GM19463 (cell line): ENCODE results near the gene ARRB1.
"Not testable (repeated sequence)": the region's sequence is repeated elsewhere in the genome, so short reads cannot be mapped to it uniquely, and the experiment has no call there.

ENCODE experiments used
- ATAC-seq: cut with Tn5 transposase; IDR thresholded peaks from one replicate; pipeline ENCODE4 v1.9.1; 2021; ENCODE audit warnings: mild to moderate bottlenecking, moderate library complexity; ENCODE audit not compliant: unreplicated experiment

The ARRB1 gene

DNA sequence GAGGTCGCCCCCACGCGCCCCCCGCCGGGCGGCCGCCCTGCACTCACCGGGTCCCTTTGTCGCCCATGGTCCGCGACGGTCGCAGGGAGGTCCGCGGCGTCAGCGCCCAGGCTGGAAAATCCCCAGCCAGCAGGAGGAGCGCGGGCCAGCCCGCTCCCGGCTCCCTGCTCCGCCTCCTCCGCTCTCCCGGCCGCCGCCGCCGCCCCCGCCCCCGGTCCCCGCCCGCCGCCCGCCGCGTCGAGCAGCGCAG lies at the start of gene ARRB1:
Gene ARRB1 (minus strand): TSS at position 121 of the 250 bp plus-strand sequence. CDS start 54 bp downstream, at position 67.
- ATAC-seq, result no peak

- ATAC-seq, result no peak
Measured at GRCh38 chr11:75400146-75400865, 48.8 kb upstream of the ARRB1 start.

- ATAC-seq, result peak; percentile 90
Measured at GRCh38 chr11:75399344-75400145, 48.1 kb upstream of the ARRB1 start, which contains the start of gene RPS3. TSS of gene RPS3 (plus strand) at chr11:75399518. CDS start at chr11:75399548, 30 bp downstream.

GRCh38 chr11:75398906-75399305 lies 47.4 kb upstream of the ARRB1 start:
- peak; percentile 12 for ATAC-seq

GRCh38 chr11:75394085-75394840 lies 42.8 kb upstream of the ARRB1 start:
- ATAC-seq, result no peak

DNA sequence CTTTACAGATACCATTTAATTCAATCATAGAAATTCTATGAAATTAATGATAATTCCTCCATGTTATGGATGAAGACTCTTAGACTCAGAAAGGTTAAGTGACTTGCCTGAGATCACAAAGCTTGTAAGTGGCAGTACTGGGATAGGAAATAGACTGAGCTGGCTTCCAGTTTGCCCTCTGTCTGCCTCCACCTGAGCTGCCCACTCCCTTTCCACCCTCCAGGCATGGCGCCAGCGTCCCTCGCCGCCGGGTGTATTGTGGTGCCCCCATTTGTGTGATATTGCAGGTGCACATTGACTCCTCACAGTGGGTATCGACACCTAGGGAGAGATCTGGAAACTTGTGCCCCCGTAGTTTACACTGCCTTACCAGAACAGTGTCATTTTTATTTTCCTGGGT lies 38.5 kb upstream of the ARRB1 start:
- ATAC-seq, result no peak

DNA sequence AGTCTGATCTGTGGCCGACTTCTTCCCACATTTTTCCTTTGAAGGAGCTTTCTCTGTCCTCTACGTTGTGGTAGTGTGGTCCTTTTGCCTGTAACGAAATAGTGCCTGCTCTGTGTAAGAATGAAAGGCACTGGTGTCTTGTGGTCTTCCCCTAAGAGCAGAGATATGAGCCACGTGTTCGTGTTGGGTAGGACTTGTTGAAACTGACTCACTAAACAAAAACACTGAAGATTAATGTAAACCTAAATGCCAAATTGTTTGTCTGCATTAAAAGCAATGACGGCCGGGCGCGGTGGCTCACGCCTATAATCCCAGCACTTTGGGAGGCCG lies 37.8 kb upstream of the ARRB1 start:
- ATAC-seq, result no peak

GRCh38 chr11:75388386-75389275 lies 37.2 kb upstream of the ARRB1 start:
- no peak for ATAC-seq

GRCh38 chr11:75387736-75388294 lies 36.4 kb upstream of the ARRB1 start:
- ATAC-seq, result no peak

DNA sequence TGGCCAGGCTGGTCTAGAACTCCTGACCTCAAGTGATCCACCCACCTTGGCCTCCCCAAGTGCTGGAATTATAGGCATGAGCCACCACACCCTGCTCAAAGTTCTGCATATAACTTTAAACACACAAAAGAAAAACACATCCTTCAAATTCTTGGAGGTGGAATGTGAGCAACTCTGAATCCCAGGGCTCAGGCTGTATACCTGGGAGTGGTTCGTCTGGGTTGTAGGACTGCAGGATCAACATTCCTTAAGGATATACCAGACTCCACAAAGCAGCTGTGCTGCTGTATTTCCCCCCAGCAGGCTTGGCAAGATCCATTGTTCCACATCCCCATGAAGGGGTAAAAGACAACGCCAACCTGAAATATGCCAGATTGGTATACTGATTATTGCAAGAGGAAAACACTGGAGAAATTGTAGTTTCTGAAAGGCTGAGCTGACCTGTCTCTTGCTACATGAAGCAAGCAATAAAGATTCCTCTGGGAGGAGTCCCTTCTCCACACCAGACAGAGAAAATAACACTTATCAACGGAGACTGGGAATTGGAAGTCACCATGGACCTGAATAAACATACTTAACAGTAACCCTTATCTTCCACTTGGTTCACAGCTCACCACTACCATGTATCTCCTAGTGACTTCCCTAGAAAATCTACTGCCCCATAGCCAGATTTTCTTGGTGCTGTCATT lies 35.6 kb upstream of the ARRB1 start:
- no peak for ATAC-seq

GRCh38 chr11:75384438-75385080 lies 33.1 kb upstream of the ARRB1 start:
- no peak for ATAC-seq

- ATAC-seq, result no peak
Measured at GRCh38 chr11:75383246-75383645, 31.8 kb upstream of the ARRB1 start.

DNA sequence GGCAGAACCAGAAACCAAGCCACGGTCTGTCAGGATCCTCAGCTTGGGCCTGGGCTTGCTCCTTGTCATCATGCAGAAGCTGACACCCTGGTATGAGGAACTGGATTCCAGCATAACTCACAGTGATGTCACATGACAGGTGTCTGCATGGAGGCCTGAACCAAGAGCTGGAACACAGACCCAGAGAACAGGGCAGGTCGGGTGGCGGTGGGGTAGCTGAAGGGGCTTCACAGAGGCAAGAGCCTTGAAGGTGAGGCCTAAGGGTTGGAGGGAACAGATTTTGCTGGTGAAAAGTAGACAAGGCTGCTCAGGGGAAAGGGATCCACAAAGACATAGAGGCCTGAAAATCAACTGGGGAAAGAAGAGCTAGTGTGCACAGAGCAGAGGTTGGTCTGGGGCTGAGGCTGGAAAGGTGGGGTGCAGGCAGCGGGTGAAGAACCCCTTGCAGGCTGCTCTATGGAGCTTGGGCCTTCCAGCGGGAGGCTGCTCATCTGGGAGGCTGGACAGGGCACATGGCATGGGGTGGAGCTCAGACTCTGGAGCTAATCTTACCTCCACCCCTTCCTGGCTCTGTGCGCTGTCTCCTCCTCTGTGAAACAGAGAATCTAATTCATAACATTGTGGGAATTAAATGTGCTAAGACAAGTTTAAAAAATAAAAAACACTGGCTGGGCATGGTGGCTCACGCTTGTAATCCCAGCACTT lies 29.4 kb upstream of the ARRB1 start:
- no peak for ATAC-seq

DNA sequence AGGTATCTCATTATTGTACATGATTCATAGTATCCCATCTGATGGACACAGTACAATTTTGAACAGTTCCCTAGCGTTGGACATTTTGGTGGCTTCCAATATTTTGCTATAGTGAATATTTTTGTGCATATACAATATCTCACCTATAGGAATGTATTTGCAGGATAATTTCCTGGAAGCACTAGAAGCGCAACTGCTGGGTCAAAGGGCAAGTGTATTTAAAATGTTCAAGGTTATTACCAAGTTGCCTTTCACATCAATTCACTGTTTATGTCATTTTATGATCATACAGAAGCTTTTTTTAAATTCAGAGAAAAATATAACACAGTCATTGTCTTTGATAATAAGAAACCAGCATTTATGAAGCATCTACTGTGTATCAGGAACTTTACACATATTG lies 28.8 kb upstream of the ARRB1 start:
- ATAC-seq, result no peak

GRCh38 chr11:75378776-75379175 lies 27.3 kb upstream of the ARRB1 start:
- not testable (repeated sequence) for ATAC-seq

DNA sequence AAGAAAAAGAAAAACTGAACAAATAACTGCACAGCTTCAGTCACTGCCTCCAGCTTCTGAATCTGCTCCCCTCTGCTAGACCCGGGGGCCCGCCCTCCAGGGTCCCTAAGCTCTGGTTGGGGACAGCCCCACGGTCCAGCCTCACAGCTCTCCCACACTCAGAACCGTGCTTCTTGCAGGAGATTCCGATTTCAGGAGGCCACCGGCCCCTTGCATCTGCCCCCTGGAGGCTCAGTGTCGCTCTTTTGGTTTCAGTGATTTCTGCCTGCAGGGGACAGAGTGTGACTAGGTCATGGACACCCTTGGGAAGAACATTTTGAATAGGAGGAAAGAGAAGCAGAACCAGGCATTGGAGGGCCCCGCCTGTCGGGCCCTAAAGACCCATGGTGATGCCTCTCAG lies 24.7 kb upstream of the ARRB1 start:
- ATAC-seq, result no peak

DNA sequence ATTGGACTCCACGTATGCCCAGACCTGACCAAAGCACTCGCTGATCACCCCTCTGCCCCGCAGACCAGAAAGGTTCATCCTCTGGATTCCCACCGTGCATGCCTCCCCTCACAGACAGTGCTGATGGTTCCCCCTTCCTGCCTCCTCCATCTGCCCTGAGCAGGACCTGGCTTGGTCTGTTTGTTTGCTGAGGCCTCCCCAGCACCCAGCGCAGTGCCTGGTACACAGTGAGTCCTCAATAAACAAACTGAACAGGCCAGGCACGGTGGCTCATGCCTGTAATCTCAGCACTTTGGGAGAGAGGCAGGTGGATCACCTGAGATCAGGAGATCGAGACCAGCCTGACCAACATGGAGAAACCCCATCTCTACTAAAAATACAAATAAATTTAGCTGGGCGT lies 24.2 kb upstream of the ARRB1 start:
- ATAC-seq, result no peak

DNA sequence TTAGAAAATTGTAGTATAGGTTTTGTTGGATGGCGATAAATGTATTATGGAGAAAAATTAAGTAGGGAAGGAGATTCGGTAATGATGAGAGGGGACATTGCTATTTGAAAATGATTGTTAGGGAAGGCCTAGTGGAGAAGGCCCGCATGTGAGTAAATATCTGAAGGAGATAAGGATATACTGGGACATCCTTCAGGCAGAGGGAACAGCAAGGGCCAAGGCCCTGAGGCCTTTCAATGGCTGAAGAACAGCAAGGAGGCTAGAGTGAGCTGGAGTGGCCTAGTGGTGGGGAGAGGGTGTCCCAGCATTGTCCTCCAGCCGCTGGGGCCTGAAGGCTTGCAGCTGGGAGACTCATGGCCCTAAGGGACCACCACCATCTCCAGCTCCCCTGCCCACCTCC lies 23.2 kb upstream of the ARRB1 start:
- no peak for ATAC-seq

GRCh38 chr11:75373201-75373600 lies 21.7 kb upstream of the ARRB1 start:
- no peak for ATAC-seq
